ENCODE measurements around the gene TSC22D1.

TSC22D1 gene

GRCh38 chr13:44426461-44426860 is 149.7 kb downstream of the TSC22D1 start:
- DNase-seq (ENCODE audit: low read depth in 2 of 2): no peak

GRCh38 chr13:44425815-44426078 is 150.4 kb downstream of the TSC22D1 start:
- DNase-seq (ENCODE audit: low read depth in 2 of 2): no peak

GRCh38 chr13:44425041-44425814 is 150.9 kb downstream of the TSC22D1 start:
- no peak for DNase-seq (ENCODE audit: low read depth in 2 of 2)

GRCh38 chr13:44423824-44424223 is 152.3 kb downstream of the TSC22D1 start:
- DNase-seq (ENCODE audit: low read depth in 2 of 2): no peak

- DNase-seq (ENCODE audit: low read depth in 2 of 2): no peak
Measured at GRCh38 chr13:44422755-44423643, 153.1 kb downstream of the TSC22D1 start.

- DNase-seq (ENCODE audit: low read depth in 2 of 2): no peak
Measured at GRCh38 chr13:44421853-44422525, 154.1 kb downstream of the TSC22D1 start.

GRCh38 chr13:44420376-44421220 is 155.5 kb downstream of the TSC22D1 start:
- no peak for DNase-seq (ENCODE audit: low read depth in 2 of 2)

GRCh38 chr13:44417876-44418275 is 158.3 kb downstream of the TSC22D1 start:
- DNase-seq (ENCODE audit: low read depth in 2 of 2): no peak

- DNase-seq (ENCODE audit: low read depth in 2 of 2): no peak
Measured at GRCh38 chr13:44417446-44417845, 158.7 kb downstream of the TSC22D1 start.

- no peak for DNase-seq (ENCODE audit: low read depth in 2 of 2)
Measured at GRCh38 chr13:44416744-44417143, 159.4 kb downstream of the TSC22D1 start.

- DNase-seq (ENCODE audit: low read depth in 2 of 2): no peak
Measured at GRCh38 chr13:44416301-44416700, 159.8 kb downstream of the TSC22D1 start.

- DNase-seq (ENCODE audit: low read depth in 2 of 2): no peak
Measured at GRCh38 chr13:44415815-44416214, 160.3 kb downstream of the TSC22D1 start.

- DNase-seq (ENCODE audit: low read depth in 2 of 2): no peak
Measured at GRCh38 chr13:44414716-44415115, 161.4 kb downstream of the TSC22D1 start.

- DNase-seq (ENCODE audit: low read depth in 2 of 2): no peak
Measured at GRCh38 chr13:44413095-44413494, 163.0 kb downstream of the TSC22D1 start.

GRCh38 chr13:44412346-44412935 is 163.7 kb downstream of the TSC22D1 start:
- no peak for DNase-seq (ENCODE audit: low read depth in 2 of 2)

GRCh38 chr13:44411841-44412240 is 164.3 kb downstream of the TSC22D1 start:
- no peak for DNase-seq (ENCODE audit: low read depth in 2 of 2)

- DNase-seq (ENCODE audit: low read depth in 2 of 2): no peak
Measured at GRCh38 chr13:44410328-44410859, 165.7 kb downstream of the TSC22D1 start.

- DNase-seq (ENCODE audit: low read depth in 2 of 2): no peak
Measured at GRCh38 chr13:44409595-44409994, 166.5 kb downstream of the TSC22D1 start.

- DNase-seq (ENCODE audit: low read depth in 2 of 2): no peak
Measured at GRCh38 chr13:44407891-44408290, 168.2 kb downstream of the TSC22D1 start.

GRCh38 chr13:44407379-44407778 is 168.8 kb downstream of the TSC22D1 start:
- DNase-seq (ENCODE audit: low read depth in 2 of 2): no peak

GRCh38 chr13:44406617-44407016 is 169.5 kb downstream of the TSC22D1 start:
- DNase-seq (ENCODE audit: low read depth in 2 of 2): no peak
